Stomach (tissue), 9 donors: ENCODE data around the gene INPP4B. TPM values are rescaled to one million over a fixed set of nuclear protein-coding genes. Genes with fewer than 3 reads are reported as not detected.

Source experiments
- DNase-seq, 2 donors: peaks; one replicate each; pipeline versions ENCODE4 v3.0.0 to v3.0.0-alpha.2; 2013 to 2019
- H3K27ac ChIP-seq, 5 donors: fragments of 200-600 bp in 4 of 5; sonication (generic) in 4 of 5; one replicate each; pipeline ENCODE4 v1.5.1; 2013 to 2019; ENCODE audit warnings: mild to moderate bottlenecking in 1 of 5, moderate library complexity in 1 of 5
- H3K27me3 ChIP-seq, 3 donors: fragments of 200-600 bp; sonication (generic); one replicate each; pipeline ENCODE4 v1.5.1; 2017 to 2019; ENCODE audit warnings: mixed run types in 1 of 3
- H3K36me3 ChIP-seq, 4 donors: fragments of 200-600 bp; sonication (generic); 1 replicate in 3 of 4; 2 replicates in 1 of 4; pipeline ENCODE4 v1.5.1; 2016 to 2019
- H3K4me1 ChIP-seq, 4 donors: fragments of 200-600 bp; sonication (generic); one replicate each; pipeline ENCODE4 v1.5.1; 2016 to 2019
- H3K4me3 ChIP-seq, 4 donors: fragments of 200-600 bp; sonication (generic) in 3 of 4; one replicate each; pipeline ENCODE4 v1.5.1; 2016 to 2019; ENCODE audit warnings: mild to moderate bottlenecking in 1 of 4
- H3K9me3 ChIP-seq, 4 donors: fragments of 200-600 bp; sonication (generic); one replicate each; pipeline ENCODE4 v1.5.1; 2016 to 2019
- EP300 ChIP-seq: sonication (generic); formaldehyde crosslinking; IDR thresholded peaks from one replicate; pipeline ENCODE4 v1.6.1; 2017; ENCODE audit warnings: antibody characterized with exemption
- POLR2A ChIP-seq, 4 donors: fragments of 450-650 bp; IDR thresholded peaks; one replicate each; pipeline ENCODE4 v1.6.1; 2016; ENCODE audit warnings: antibody characterized with exemption in 4 of 4, control low read depth in 2 of 4, mild to moderate bottlenecking in 1 of 4, moderate library complexity in 1 of 4
- POLR2AphosphoS5 ChIP-seq, 3 donors: sonication (generic); formaldehyde crosslinking; IDR thresholded peaks; one replicate each; pipeline ENCODE4 v1.6.1; 2016; ENCODE audit warnings: antibody characterized with exemption in 3 of 3
- WGBS, 5 donors: extraction: QIAGEN DNeasy Blood & Tissue Kit in 3 of 5; methylation state at CpG; one replicate each; pipeline versions ENCODE4 v1.1.5 to v1.1.7; 2013 to 2018; 5-methylcytosine and 5-hydroxymethylcytosine counted together
- intact Hi-C: fragments of 100-400 bp; cut with DNase I; formaldehyde crosslinking; loops from one replicate; pipeline ENCODE4 v1.15.1; 2023; ENCODE audit warnings: low total_unique reads
- polyA plus RNA-seq, 3 donors: library from polyadenylated mRNA; stranded (reverse); fragments of 200-250 nt; gene quantifications; one replicate each; pipeline ENCODE4 v1.2.3, GENCODE V29; 2013
- total RNA-seq, 5 donors: library from RNA; depleted of rRNA; stranded (reverse); fragments of >200 nt; gene quantifications; one replicate each; pipeline versions ENCODE4 v1.1.0 to v1.2.3, GENCODE V29; 2014 to 2016
- TF ChIP-seq, protein P1 (sequence below), 7 experiments: fragments of 450-650 bp in 4 of 7; fragments of 200-600 bp in 3 of 7; sonication (generic) in 3 of 7; IDR thresholded peaks; one replicate each; pipeline ENCODE4 v1.5.1; 2016 to 2019; ENCODE audit warnings: antibody characterized with exemption in 7 of 7, control low read depth in 2 of 7, mild to moderate bottlenecking in 1 of 7
- donor health status: healthy with polysubstance abuse.
- donor health status: Bipolar disorder and iron deficiency.
- donor health status: healthy.

The INPP4B gene
- total and polyA plus RNA-seq, 8 donors, result 1.4 to 96.9 (median 11.7) TPM

DNA sequence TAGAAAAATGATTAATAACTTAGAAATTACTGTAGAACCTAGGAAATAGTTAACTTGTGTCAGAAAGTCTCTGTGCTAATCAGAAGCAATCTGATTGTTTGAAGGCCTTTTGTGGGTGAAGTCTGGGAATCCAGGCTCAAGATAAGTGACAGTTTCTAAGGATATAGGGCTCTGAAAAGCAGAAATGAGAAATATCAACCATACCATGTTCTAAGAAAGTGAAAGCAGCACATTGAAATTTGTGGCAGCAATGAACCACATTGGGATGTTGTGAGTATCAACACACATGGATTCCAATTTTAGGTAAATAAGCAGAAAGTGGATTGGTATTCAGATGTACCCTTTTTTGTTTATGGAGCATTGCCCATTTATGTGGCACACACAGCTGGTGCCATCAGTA lies 745.2 kb downstream of the INPP4B start:
- Histone ChIP-seq H3K27ac (no peak overlapping the region), H3K4me1 (no peaks in the 10 kb centered on the region), H3K4me3 (no peak overlapping the region), H3K27me3 (no peaks in the 10 kb centered on the region), H3K36me3 (no peaks in the 10 kb centered on the region), H3K9me3 (no peaks in the 10 kb centered on the region)
- intact Hi-C loops, result no loop called here
- TF ChIP-seq EP300, result no peak
- no peak for TF ChIP-seq POLR2A (IDR thresholded peaks at IDR 0.05)
- TF ChIP-seq, protein P1, sequence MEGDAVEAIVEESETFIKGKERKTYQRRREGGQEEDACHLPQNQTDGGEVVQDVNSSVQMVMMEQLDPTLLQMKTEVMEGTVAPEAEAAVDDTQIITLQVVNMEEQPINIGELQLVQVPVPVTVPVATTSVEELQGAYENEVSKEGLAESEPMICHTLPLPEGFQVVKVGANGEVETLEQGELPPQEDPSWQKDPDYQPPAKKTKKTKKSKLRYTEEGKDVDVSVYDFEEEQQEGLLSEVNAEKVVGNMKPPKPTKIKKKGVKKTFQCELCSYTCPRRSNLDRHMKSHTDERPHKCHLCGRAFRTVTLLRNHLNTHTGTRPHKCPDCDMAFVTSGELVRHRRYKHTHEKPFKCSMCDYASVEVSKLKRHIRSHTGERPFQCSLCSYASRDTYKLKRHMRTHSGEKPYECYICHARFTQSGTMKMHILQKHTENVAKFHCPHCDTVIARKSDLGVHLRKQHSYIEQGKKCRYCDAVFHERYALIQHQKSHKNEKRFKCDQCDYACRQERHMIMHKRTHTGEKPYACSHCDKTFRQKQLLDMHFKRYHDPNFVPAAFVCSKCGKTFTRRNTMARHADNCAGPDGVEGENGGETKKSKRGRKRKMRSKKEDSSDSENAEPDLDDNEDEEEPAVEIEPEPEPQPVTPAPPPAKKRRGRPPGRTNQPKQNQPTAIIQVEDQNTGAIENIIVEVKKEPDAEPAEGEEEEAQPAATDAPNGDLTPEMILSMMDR (IDR thresholded peaks at IDR 0.05), result no peak
- no peak for TF ChIP-seq POLR2AphosphoS5 (IDR thresholded peaks at IDR 0.05)
- DNase-seq, result no peak

DNA sequence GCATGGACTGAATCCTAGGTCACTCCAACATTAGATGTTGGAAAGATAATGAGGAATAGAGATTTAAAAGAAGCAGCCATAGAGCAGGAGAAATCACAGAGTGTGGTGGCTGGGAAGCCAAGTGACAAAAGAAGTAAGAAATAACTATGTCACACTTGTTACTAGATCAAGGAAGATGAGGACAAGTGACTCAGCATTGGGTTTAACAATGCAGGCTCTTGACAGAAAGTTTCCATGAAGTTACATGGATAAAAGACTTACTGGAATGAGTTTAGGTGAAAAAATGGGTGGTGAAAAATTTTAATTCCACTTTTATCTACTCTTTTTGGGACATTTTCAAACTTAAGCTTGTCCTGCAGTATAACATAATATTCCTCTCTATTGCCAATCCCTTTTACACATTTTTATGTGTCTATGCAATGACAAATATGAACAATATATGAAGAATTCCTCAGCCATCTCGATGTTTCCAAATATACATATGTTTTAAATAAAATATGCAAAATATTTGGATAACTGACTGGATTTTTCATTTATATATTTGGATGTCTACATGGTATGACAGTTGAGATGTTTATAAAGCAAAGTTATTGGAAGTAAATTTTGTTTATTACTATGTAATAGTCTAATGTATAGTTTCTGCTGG lies 747.1 kb downstream of the INPP4B start:
- WGBS, 5 donors, result 81 to 92% (median 84%) methylated on average over 1 of the region's 1 CpG
- Histone ChIP-seq H3K27ac (no peak overlapping the region), H3K4me1 (no peaks in the 10 kb centered on the region), H3K9me3 (no peaks in the 10 kb centered on the region), H3K27me3 (no peaks in the 10 kb centered on the region), H3K4me3 (no peak overlapping the region), H3K36me3 (no peaks in the 10 kb centered on the region)
- intact Hi-C loops, result no loop called here
- no peak for TF ChIP-seq POLR2AphosphoS5 (IDR thresholded peaks at IDR 0.05)
- TF ChIP-seq, protein P1 (IDR thresholded peaks at IDR 0.05), result no peak
- TF ChIP-seq POLR2A (IDR thresholded peaks at IDR 0.05), result no peak
- TF ChIP-seq EP300, result no peak
- no peak for DNase-seq

DNA sequence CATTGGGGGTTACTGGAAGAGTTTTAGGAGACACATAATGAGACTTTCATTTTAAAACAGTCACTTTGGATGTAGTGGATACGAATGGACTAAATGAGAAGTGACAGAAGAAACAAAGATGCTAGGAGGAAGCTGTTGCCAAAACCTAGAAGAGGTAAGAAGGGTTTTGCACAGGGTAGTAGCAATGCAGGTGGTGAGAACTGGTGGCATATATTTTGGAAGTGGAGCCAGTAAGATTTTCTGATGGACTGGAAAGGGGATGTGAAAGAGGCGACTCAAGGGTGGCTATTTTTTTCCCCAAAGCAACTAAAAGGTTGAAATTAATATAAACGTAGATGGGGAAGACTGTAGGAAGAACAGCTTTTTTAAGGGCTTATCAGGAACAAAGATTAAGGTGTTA lies 747.7 kb downstream of the INPP4B start:
- Histone ChIP-seq H3K9me3 (no peaks in the 10 kb centered on the region), H3K4me3 (no peak overlapping the region), H3K27me3 (no peaks in the 10 kb centered on the region), H3K36me3 (no peaks in the 10 kb centered on the region), H3K27ac (no peak overlapping the region), H3K4me1 (no peaks in the 10 kb centered on the region)
- no peak for DNase-seq
- TF ChIP-seq POLR2A (IDR thresholded peaks at IDR 0.05), result no peak
- TF ChIP-seq, protein P1 (IDR thresholded peaks at IDR 0.05), result no peak
- no peak for TF ChIP-seq POLR2AphosphoS5 (IDR thresholded peaks at IDR 0.05)
- TF ChIP-seq EP300, result no peak
- intact Hi-C loops, result no loop called here
- WGBS, 5 donors, result 85 to 93% (median 90%) methylated on average over 3 of the region's 3 CpGs

DNA sequence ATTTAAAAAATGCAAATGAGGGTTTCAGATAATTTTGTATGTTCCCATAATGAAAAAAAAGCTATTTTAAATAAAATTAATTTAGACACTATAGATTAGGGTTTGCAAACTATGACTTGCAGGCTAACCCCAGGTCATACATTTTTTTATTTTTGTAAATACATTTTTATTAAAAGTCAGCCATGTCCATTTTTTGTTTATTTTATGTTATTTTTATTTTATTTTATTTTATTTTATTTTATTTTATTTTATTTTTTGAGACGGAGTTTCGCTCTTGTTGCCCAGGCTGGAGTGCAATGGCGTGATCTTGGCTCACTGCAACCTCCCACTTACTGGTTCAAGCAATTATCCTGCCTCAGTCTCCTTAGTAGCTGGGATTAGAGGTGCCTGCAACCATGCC lies 749.1 kb downstream of the INPP4B start:
- TF ChIP-seq, protein P1 (IDR thresholded peaks at IDR 0.05), result no peak
- TF ChIP-seq EP300, result no peak
- TF ChIP-seq POLR2AphosphoS5 (IDR thresholded peaks at IDR 0.05), result no peak
- no peak for TF ChIP-seq POLR2A (IDR thresholded peaks at IDR 0.05)
- Histone ChIP-seq H3K27me3 (no peaks in the 10 kb centered on the region), H3K4me3 (no peak overlapping the region), H3K27ac (no peak overlapping the region), H3K9me3 (no peaks in the 10 kb centered on the region), H3K36me3 (no peaks in the 10 kb centered on the region), H3K4me1 (no peaks in the 10 kb centered on the region)
- 96 to 100% (median 97%) methylated on average over 3 of the region's 3 CpGs for WGBS, 5 donors
- no peak for DNase-seq
- intact Hi-C loops, result no loop called here
